Brain microvascular endothelial cell (primary cell): ENCODE data around the gene CCDC63.

Source experiments
- DNase-seq: peaks from one replicate; pipeline ENCODE4 v3.0.0-alpha.2; 2020
- H3K27ac ChIP-seq: fragments of 250-450 bp; sonication (Bioruptor Pico); 2 replicates; pipeline ENCODE4 v1.5.1; 2020; ENCODE audit warnings: mild to moderate bottlenecking, moderate library complexity
- H3K27me3 ChIP-seq: fragments of 250-450 bp; sonication (Bioruptor Pico); replicated peaks from 2 replicates; pipeline ENCODE4 v1.5.1; 2020; ENCODE audit warnings: mild to moderate bottlenecking
- H3K36me3 ChIP-seq: fragments of 250-450 bp; sonication (Bioruptor Pico); replicated peaks from 2 replicates; pipeline ENCODE4 v1.5.1; 2020; ENCODE audit warnings: mild to moderate bottlenecking
- H3K4me3 ChIP-seq: 2 replicates; pipeline ENCODE4 v1.5.1; 2011; ENCODE audit warnings: low read depth, mild to moderate bottlenecking, control low read depth, low read length, moderate library complexity
- in situ Hi-C: cut with HindIII; loops from 2 replicates; pipeline ENCODE4 v1.10.0; 2017; ENCODE audit warnings: low sequenced_read_pairs, low pct_ligation_motif_present
- TF ChIP-seq, protein P1 (sequence below): IDR thresholded peaks from 2 replicates; pipeline ENCODE4 v1.5.1; 2011; ENCODE audit warnings: low read depth, mild to moderate bottlenecking, moderate library complexity, low read length, control low read depth, inconsistent platforms; ENCODE audit errors: missing control alignments

Gene CCDC63

DNA sequence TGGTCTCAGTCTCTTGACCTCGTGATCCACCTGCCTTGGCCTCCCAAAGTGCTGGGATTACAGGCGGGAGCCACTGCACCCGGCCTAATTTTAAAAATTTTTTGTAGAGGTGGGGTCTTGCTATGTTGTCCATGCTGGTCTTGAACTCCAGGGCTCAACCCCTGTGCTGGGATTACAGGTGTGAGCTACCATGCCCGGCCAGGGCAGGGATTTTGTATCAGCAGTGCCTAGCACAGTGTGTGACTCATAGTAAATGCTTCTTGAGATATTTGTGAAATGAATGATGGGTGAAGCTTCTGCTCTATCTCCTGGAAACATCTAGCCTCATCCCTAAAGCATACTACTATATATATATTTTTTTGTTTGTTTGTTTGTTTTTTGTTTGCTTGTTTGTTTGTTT lies 36.5 kb downstream of the CCDC63 start:
- no peaks in the 10 kb centered on the region for H3K27me3 ChIP-seq
- in situ Hi-C loops: no loop called here
- no peak overlapping the region for H3K4me3 ChIP-seq
- TF ChIP-seq, protein P1, sequence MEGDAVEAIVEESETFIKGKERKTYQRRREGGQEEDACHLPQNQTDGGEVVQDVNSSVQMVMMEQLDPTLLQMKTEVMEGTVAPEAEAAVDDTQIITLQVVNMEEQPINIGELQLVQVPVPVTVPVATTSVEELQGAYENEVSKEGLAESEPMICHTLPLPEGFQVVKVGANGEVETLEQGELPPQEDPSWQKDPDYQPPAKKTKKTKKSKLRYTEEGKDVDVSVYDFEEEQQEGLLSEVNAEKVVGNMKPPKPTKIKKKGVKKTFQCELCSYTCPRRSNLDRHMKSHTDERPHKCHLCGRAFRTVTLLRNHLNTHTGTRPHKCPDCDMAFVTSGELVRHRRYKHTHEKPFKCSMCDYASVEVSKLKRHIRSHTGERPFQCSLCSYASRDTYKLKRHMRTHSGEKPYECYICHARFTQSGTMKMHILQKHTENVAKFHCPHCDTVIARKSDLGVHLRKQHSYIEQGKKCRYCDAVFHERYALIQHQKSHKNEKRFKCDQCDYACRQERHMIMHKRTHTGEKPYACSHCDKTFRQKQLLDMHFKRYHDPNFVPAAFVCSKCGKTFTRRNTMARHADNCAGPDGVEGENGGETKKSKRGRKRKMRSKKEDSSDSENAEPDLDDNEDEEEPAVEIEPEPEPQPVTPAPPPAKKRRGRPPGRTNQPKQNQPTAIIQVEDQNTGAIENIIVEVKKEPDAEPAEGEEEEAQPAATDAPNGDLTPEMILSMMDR: no peak
- no peak overlapping the region for H3K27ac ChIP-seq
- DNase-seq: no peak
- no peaks in the 10 kb centered on the region for H3K36me3 ChIP-seq

DNA sequence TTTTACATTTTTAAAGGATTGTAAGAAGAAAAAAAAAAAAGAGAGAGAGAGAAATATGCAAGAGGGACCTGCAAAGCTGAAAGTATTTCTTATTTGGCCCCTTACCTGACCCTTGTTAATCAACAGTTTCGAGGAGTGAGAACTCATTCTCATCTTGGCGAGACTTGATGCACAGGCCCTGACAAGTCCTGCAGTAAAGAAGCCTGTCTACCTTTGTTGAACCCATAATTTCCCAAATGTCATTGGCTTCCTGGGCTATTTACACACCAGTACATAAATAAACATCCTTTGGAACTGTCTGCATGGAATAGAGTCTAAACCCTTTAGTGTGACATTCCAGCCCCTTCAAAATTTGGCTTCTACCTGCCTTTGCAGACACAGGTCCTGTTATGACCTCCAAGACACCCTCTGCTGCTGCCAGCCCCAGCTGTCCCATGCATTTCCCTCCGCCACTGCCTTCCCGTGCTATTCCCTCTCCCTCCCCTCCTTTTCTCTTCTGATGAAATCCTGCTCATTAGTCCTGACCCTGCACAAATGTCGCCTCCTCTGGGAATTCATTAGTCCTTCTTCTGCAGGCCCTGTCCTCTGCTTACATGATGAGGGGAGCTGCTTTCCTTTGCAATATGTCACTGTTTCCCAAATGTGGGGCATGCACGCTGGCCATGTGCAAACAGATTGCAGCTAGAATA lies 38.5 kb downstream of the CCDC63 start:
- Histone ChIP-seq H3K27me3 (no peaks in the 10 kb centered on the region), H3K27ac (no peak overlapping the region), H3K36me3 (no peaks in the 10 kb centered on the region), H3K4me3 (no peak overlapping the region)
- in situ Hi-C loops: no loop called here
- DNase-seq: no peak
- TF ChIP-seq, protein P1: no peak

DNA sequence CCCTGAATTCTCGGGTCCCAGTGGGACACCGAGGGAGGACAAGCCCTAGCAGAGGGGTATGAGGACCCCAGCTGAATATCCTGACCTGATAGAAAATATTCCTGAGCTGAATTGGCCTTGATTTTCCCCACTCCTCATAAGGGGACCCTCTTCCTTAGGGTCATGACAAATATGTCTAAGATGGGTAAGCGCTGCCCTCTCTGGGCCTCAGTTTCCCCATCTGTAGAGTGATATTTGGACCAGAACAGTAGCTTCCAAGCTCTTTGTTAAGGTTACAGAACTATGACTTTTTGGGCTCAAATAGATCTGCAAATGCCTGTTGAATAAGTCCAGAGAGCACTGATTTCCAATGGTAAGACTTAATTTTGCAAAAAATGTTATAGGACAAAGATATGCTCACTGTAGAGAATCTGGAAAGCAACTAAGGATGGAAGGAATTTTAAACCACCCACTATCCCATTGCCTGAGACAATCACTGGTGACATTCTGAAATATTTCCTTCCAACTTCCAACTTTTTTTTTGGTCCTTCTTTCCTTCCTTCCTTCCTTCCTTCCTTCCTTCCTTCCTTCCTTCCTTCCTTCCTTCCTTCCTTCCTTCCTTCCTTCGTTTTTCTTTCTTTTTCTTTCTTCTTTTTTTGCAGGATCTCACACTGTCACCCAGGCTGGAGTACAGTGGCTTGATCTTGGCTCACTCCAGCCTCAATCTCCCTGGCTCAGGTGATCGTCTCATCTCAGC lies 41.6 kb downstream of the CCDC63 start:
- H3K4me3 ChIP-seq: no peak overlapping the region
- H3K27me3 ChIP-seq: no peaks in the 10 kb centered on the region
- in situ Hi-C loops: no loop called here
- TF ChIP-seq, protein P1: no peak
- H3K36me3 ChIP-seq: no peaks in the 10 kb centered on the region
- no peak overlapping the region for H3K27ac ChIP-seq
- DNase-seq: no peak

DNA sequence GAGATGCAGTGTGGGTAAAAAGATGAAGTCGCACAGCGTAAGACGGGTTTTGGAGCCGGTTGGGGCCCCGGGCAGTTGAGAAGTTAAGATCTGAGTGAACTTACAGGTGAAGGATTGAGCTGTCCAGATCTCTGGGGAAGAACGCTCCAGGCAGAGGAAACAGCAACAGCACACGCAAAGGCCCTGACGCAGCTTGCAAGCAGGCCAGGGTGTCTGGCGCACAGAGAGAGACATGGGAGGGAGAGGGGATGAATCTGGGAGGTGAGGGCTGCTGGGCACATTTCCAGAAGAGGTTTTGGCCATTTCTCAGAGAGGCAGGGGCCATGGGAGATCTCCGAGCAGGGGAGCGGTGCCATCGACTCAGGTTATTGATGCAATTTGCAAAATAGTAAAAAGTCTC lies 42.6 kb downstream of the CCDC63 start:
- DNase-seq: no peak
- TF ChIP-seq, protein P1: no peak
- Histone ChIP-seq H3K36me3 (no peaks in the 10 kb centered on the region), H3K27ac (no peak overlapping the region), H3K27me3 (no peaks in the 10 kb centered on the region), H3K4me3 (no peak overlapping the region)
- in situ Hi-C loops: no loop called here

DNA sequence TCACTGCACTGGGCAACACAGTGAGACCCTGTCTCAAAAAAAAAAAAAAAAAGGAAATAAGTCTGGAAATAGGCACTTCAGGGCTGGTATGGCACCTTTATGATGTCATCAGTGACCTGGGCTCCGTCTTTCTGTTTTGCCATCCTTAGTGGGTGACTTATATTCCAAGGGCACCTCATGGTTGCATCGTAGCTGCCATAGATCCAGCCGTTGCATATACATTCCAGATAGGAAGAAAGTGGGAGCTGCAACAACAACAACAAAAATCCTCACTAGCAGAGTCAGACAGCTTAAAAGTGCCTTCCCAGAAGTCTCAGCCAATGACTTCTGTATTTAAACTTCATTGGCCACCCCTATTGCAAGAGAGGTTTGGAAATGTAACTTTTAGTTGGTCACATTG lies 47.2 kb downstream of the CCDC63 start:
- TF ChIP-seq, protein P1: no peak
- Histone ChIP-seq H3K27ac (no peak overlapping the region), H3K4me3 (no peak overlapping the region), H3K36me3 (no peaks in the 10 kb centered on the region), H3K27me3 (no peaks in the 10 kb centered on the region)
- in situ Hi-C loops: no loop called here
- DNase-seq: no peak
